ENCODE data around the gene SYS1.

Gene SYS1

GRCh38 chr20:45345104-45345936 lies 17.6 kb upstream of the SYS1 start:
- Histone ChIP-seq H2BK120ac (ENCODE audit: low read depth, low read length) (no peak overlapping the region), H3K27ac (ENCODE audit: low read depth, low read length) (no peak overlapping the region), H3K9ac (ENCODE audit: low read length) (peak overlapping the region; percentile 20), H3K18ac (ENCODE audit: low read length) (peak overlapping the region; percentile 39), H2BK5ac (ENCODE audit: low read length) (peak overlapping the region; percentile 29), H3K36me3 (ENCODE audit: control insufficient read depth, insufficient read depth, low read length) (no peaks in the 10 kb centered on the region), H2BK15ac (replicated peaks; ENCODE audit: low read depth) (peak overlapping the region; percentile 9), H3K27me3 (ENCODE audit: insufficient read depth, low read length, poor library complexity) (no peaks in the 10 kb centered on the region), H3K56ac (ENCODE audit: low read length) (peak overlapping the region; percentile 45), H4K8ac (ENCODE audit: low read depth, low read length) (no peak overlapping the region), H3K79me1 (ENCODE audit: low read length) (peaks cover 20% of the 10 kb centered on the region), H4K5ac (ENCODE audit: low read length) (no peak overlapping the region), H3K4me1 (ENCODE audit: control insufficient read depth, low read depth, low read length) (peaks cover 50% of the 10 kb centered on the region), H2AK5ac (ENCODE audit: low read length) (no peak overlapping the region), H3K4me2 (ENCODE audit: low read length) (no peak overlapping the region), H3K4me3 (ENCODE audit: low read length) (no peak overlapping the region), H3K4ac (ENCODE audit: low read depth, low read length) (peak overlapping the region; percentile 56), H3K79me2 (ENCODE audit: control insufficient read depth, insufficient read depth, low read length) (peaks cover 51% of the 10 kb centered on the region), H3K23ac (ENCODE audit: low read length) (no peak overlapping the region)
- no peak for DNase-seq
- WGBS (ENCODE audit: extremely low coverage, insufficient coverage, low lambda C conversion rate) = no CpG with 5 or more reads among the region's 9 CpGs

GRCh38 chr20:45346291-45346718 lies 16.7 kb upstream of the SYS1 start:
- no peak overlapping the region for H3K4me3 ChIP-seq (ENCODE audit: low read length)
- H3K27ac ChIP-seq (ENCODE audit: low read depth, low read length) = no peak overlapping the region

GRCh38 chr20:45346851-45347250 lies 16.1 kb upstream of the SYS1 start:
- Histone ChIP-seq H2BK120ac (ENCODE audit: low read depth, low read length) (no peak overlapping the region), H3K79me2 (ENCODE audit: control insufficient read depth, insufficient read depth, low read length) (peaks cover 40% of the 10 kb centered on the region), H3K18ac (ENCODE audit: low read length) (no peak overlapping the region), H4K8ac (ENCODE audit: low read depth, low read length) (no peak overlapping the region), H3K4ac (ENCODE audit: low read depth, low read length) (no peak overlapping the region), H3K4me2 (ENCODE audit: low read length) (peak overlapping the region; percentile 39), H3K36me3 (ENCODE audit: control insufficient read depth, insufficient read depth, low read length) (no peaks in the 10 kb centered on the region), H3K27ac (ENCODE audit: low read depth, low read length) (no peak overlapping the region), H3K9ac (ENCODE audit: low read length) (peak overlapping the region; percentile 72), H4K5ac (ENCODE audit: low read length) (no peak overlapping the region), H3K79me1 (ENCODE audit: low read length) (peaks cover 16% of the 10 kb centered on the region), H2AK5ac (ENCODE audit: low read length) (no peak overlapping the region), H3K56ac (ENCODE audit: low read length) (peak overlapping the region; percentile 92), H3K4me1 (ENCODE audit: control insufficient read depth, low read depth, low read length) (peaks cover 37% of the 10 kb centered on the region), H3K4me3 (ENCODE audit: low read length) (no peak overlapping the region), H3K23ac (ENCODE audit: low read length) (no peak overlapping the region), H3K27me3 (ENCODE audit: insufficient read depth, low read length, poor library complexity) (no peaks in the 10 kb centered on the region), H2BK5ac (ENCODE audit: low read length) (no peak overlapping the region), H2BK15ac (replicated peaks; ENCODE audit: low read depth) (no peak overlapping the region)
- no CpG with 5 or more reads among the region's 5 CpGs for WGBS (ENCODE audit: extremely low coverage, insufficient coverage, low lambda C conversion rate)
- DNase-seq = peak; percentile 75

More at GRCh38 chr20:45346291-45346718, 16.7 kb upstream of the SYS1 start:
- Histone ChIP-seq H2BK15ac (replicated peaks; ENCODE audit: low read depth) (no peak overlapping the region), H3K4ac (ENCODE audit: low read depth, low read length) (no peak overlapping the region), H3K4me2 (ENCODE audit: low read length) (no peak overlapping the region), H2AK5ac (ENCODE audit: low read length) (no peak overlapping the region), H2BK120ac (ENCODE audit: low read depth, low read length) (no peak overlapping the region), H3K56ac (ENCODE audit: low read length) (peak overlapping the region; percentile 8), H3K23ac (ENCODE audit: low read length) (no peak overlapping the region), H3K79me2 (ENCODE audit: control insufficient read depth, insufficient read depth, low read length) (peaks cover 41% of the 10 kb centered on the region), H3K27me3 (ENCODE audit: insufficient read depth, low read length, poor library complexity) (no peaks in the 10 kb centered on the region), H4K8ac (ENCODE audit: low read depth, low read length) (no peak overlapping the region), H3K36me3 (ENCODE audit: control insufficient read depth, insufficient read depth, low read length) (no peaks in the 10 kb centered on the region), H3K9ac (ENCODE audit: low read length) (no peak overlapping the region), H4K5ac (ENCODE audit: low read length) (no peak overlapping the region), H3K79me1 (ENCODE audit: low read length) (peaks cover 16% of the 10 kb centered on the region), H3K18ac (ENCODE audit: low read length) (no peak overlapping the region), H2BK5ac (ENCODE audit: low read length) (no peak overlapping the region), H3K4me1 (ENCODE audit: control insufficient read depth, low read depth, low read length) (peaks cover 41% of the 10 kb centered on the region)
- WGBS (ENCODE audit: extremely low coverage, insufficient coverage, low lambda C conversion rate) = no CpG with 5 or more reads among the region's 3 CpGs
- DNase-seq = no peak

GRCh38 chr20:45347297-45347935 lies 15.5 kb upstream of the SYS1 start:
- Histone ChIP-seq H3K36me3 (ENCODE audit: control insufficient read depth, insufficient read depth, low read length) (no peaks in the 10 kb centered on the region), H3K4me1 (ENCODE audit: control insufficient read depth, low read depth, low read length) (peaks cover 37% of the 10 kb centered on the region), H3K9ac (ENCODE audit: low read length) (peak overlapping the region; percentile 72), H3K27me3 (ENCODE audit: insufficient read depth, low read length, poor library complexity) (no peaks in the 10 kb centered on the region), H3K79me2 (ENCODE audit: control insufficient read depth, insufficient read depth, low read length) (peaks cover 40% of the 10 kb centered on the region), H4K8ac (ENCODE audit: low read depth, low read length) (no peak overlapping the region), H3K4ac (ENCODE audit: low read depth, low read length) (peak overlapping the region; percentile 82), H3K56ac (ENCODE audit: low read length) (peak overlapping the region; percentile 92), H2BK5ac (ENCODE audit: low read length) (peak overlapping the region; percentile 45), H2BK15ac (replicated peaks; ENCODE audit: low read depth) (no peak overlapping the region), H2AK5ac (ENCODE audit: low read length) (no peak overlapping the region), H3K4me2 (ENCODE audit: low read length) (peak overlapping the region; percentile 39), H2BK120ac (ENCODE audit: low read depth, low read length) (no peak overlapping the region), H3K79me1 (ENCODE audit: low read length) (peaks cover 16% of the 10 kb centered on the region), H3K23ac (ENCODE audit: low read length) (no peak overlapping the region), H4K5ac (ENCODE audit: low read length) (no peak overlapping the region), H3K27ac (ENCODE audit: low read depth, low read length) (no peak overlapping the region), H3K4me3 (ENCODE audit: low read length) (peak overlapping the region; percentile 70), H3K18ac (ENCODE audit: low read length) (peak overlapping the region; percentile 25)
- WGBS (ENCODE audit: extremely low coverage, insufficient coverage, low lambda C conversion rate) = no CpG with 5 or more reads among the region's 10 CpGs
- DNase-seq = no peak

- Histone ChIP-seq H2BK120ac (ENCODE audit: low read depth, low read length) (no peak within 1 kb of the TSS), H4K5ac (ENCODE audit: low read length) (no peak within 1 kb of the TSS), H3K4me1 (ENCODE audit: control insufficient read depth, low read depth, low read length) (peaks cover 30% of the 10 kb centered on the region), H2AK5ac (ENCODE audit: low read length) (no peak within 1 kb of the TSS), H3K79me2 (ENCODE audit: control insufficient read depth, insufficient read depth, low read length) (peaks cover 39% of the 10 kb centered on the region), H4K8ac (ENCODE audit: low read depth, low read length) (no peak within 1 kb of the TSS), H3K4me3 (ENCODE audit: low read length) (peak within 1 kb of the TSS; percentile 70), H3K9ac (ENCODE audit: low read length) (peak within 1 kb of the TSS; percentile 72), H2BK5ac (ENCODE audit: low read length) (peak within 1 kb of the TSS; percentile 45), H3K79me1 (ENCODE audit: low read length) (peaks cover 14% of the 10 kb centered on the region), H3K56ac (ENCODE audit: low read length) (peak within 1 kb of the TSS; percentile 92), H3K4me2 (ENCODE audit: low read length) (peak within 1 kb of the TSS; percentile 39), H2BK15ac (replicated peaks; ENCODE audit: low read depth) (no peak within 1 kb of the TSS), H3K27ac (ENCODE audit: low read depth, low read length) (no peak within 1 kb of the TSS), H3K27me3 (ENCODE audit: insufficient read depth, low read length, poor library complexity) (no peaks in the 10 kb centered on the region), H3K23ac (ENCODE audit: low read length) (no peak within 1 kb of the TSS), H3K4ac (ENCODE audit: low read depth, low read length) (peak within 1 kb of the TSS; percentile 82), H3K36me3 (ENCODE audit: control insufficient read depth, insufficient read depth, low read length) (no peaks in the 10 kb centered on the region), H3K18ac (ENCODE audit: low read length) (peak within 1 kb of the TSS; percentile 71)
- no CpG with 5 or more reads among the region's 77 CpGs for WGBS (ENCODE audit: extremely low coverage, insufficient coverage, low lambda C conversion rate)
- DNase-seq = peak; percentile 59
These were observed 14.8 kb upstream of the SYS1 start, which contains the start of gene SDC4 for GRCh38 chr20:45347936-45348778. Gene SDC4, minus strand, starts transcription at chr20:45348424. Its CDS starts 40 bp downstream, at chr20:45348384.
